MCF 10A (cell line): Measurements from ENCODE around the gene SLC6A8. TPM values are rescaled to one million over a fixed set of nuclear protein-coding genes. Genes with fewer than 3 reads are reported as not detected.

ENCODE experiments used
- BruUV-seq: library from RNA; stranded (reverse); fragments of 400-500 nt; replicated peaks from 2 replicates; lab custom pipeline; 2021; lab: Mats Ljungman, UMichigan
- CTCF ChIA-PET: fragments of 300-600 bp; sonication (Branson Sonifier 250); formaldehyde crosslinking; extraction: SDS; loops from one replicate; lab custom pipeline; 2021; ENCODE audit warnings: antibody characterized with exemption, inconsistent platforms; lab: Yijun Ruan, JAX
- POLR2A ChIA-PET: fragments of 300-600, 350-650 bp; sonication (Branson Sonifier 250); formaldehyde crosslinking; extraction: SDS; loops from one replicate; lab custom pipeline; 2020; ENCODE audit warnings: antibody characterized with exemption, inconsistent platforms; lab: Yijun Ruan, JAX
- DNase-seq: peaks from one replicate; pipeline ENCODE4 v3.0.0-alpha.2; 2018; ENCODE audit not compliant: unreplicated experiment
- H3K27ac Mint-ChIP-seq: one replicate; pipeline ENCODE4 v1.8.0; 2022; ENCODE audit warnings: mild to moderate bottlenecking, low read depth, mixed read lengths; ENCODE audit not compliant: unreplicated experiment
- H3K27me3 Mint-ChIP-seq: one replicate; pipeline ENCODE4 v1.8.0; 2022; ENCODE audit warnings: mixed read lengths; ENCODE audit not compliant: insufficient read depth, unreplicated experiment
- H3K36me3 Mint-ChIP-seq: one replicate; pipeline ENCODE4 v1.8.0; 2022; ENCODE audit warnings: mild to moderate bottlenecking, moderate library complexity, mixed read lengths; ENCODE audit not compliant: insufficient read depth, unreplicated experiment
- H3K4me1 Mint-ChIP-seq: one replicate; pipeline ENCODE4 v1.8.0; 2022; ENCODE audit warnings: mixed read lengths; ENCODE audit not compliant: insufficient read depth, unreplicated experiment
- H3K4me3 Mint-ChIP-seq: one replicate; pipeline ENCODE4 v1.8.0; 2022; ENCODE audit warnings: mild to moderate bottlenecking, moderate library complexity, mixed read lengths; ENCODE audit not compliant: unreplicated experiment
- H3K9me3 Mint-ChIP-seq: one replicate; pipeline ENCODE4 v1.8.0; 2022; ENCODE audit warnings: mixed read lengths; ENCODE audit not compliant: unreplicated experiment
- intact Hi-C: fragments of 100-400 bp; cut with micrococcal nuclease; formaldehyde crosslinking; loops from 2 replicates; pipeline ENCODE4 v1.14.1; 2022
- total RNA-seq: library from RNA; stranded (reverse); gene quantifications from 2 replicates; pipeline ENCODE4 v1.2.3, GENCODE V29; 2022
- TF ChIP-seq, protein P1 (sequence below): fragments of 200-600 bp; IDR thresholded peaks from one replicate; pipeline ENCODE4 v1.8.0; 2022; ENCODE audit warnings: antibody characterized with exemption, mild to moderate bottlenecking; ENCODE audit not compliant: unreplicated experiment

SLC6A8 gene
- total RNA-seq, 1 experiment from 2014 or later: 66.6 TPM

DNA sequence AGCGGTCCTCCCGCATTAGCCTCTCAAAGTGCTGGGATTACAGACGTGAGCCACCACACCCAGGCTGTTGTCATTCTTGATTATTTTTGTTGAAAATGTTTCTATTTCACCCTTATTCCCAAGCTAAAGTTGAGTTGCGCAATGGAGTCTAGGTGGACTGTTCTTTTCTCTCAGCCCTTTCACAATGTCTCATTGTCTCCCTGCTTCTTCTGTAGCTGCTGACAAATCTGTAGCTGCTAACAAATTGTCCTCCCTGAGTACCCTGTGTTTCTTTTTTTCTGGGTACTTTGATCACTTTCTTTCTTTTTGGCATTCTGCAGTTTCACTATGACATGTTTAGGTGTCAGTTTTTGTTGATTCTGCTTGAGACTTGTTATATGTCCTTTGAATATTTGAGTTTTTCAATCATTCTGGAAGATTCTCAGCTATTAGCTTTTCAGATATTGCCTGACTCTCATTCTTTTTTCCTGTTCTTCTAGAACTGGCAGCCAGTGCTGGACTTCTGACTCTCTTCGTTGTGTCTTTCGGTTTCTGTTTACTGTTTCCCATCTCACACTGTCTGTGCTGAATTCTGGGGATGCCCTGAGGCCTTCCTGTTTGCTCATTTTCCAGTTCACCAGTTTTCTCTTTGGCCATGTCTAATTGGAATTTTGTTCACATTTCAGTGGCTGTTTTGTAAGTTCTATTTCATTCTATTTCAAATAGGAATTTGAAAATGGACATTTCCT lies 43.6 kb downstream of the SLC6A8 start:
- intact Hi-C loops: no loop called here
- Mint-ChIP-seq H3K27ac (peak overlapping the region; percentile 39), H3K4me1 (peaks cover 28% of the 10 kb centered on the region), H3K4me3 (peak overlapping the region; percentile 19), H3K9me3 (peaks cover 7% of the 10 kb centered on the region), H3K36me3 (peaks cover 12% of the 10 kb centered on the region), H3K27me3 (no peaks in the 10 kb centered on the region)
- BruUV-seq: no TSS peak
- ChIA-PET CTCF (interaction anchor here (0.6 to 1.1 kb wide), 2 partner anchors 22 to 817 kb away, joined by 3 to 5 read pairs; no protein-coding TSS in a partner anchor), POLR2A (interaction anchor here (0.7 kb wide), 1 partner anchor 50 kb away, joined by 3 read pairs; no protein-coding TSS in a partner anchor)
- peak; percentile 70 for DNase-seq
- TF ChIP-seq, protein P1, sequence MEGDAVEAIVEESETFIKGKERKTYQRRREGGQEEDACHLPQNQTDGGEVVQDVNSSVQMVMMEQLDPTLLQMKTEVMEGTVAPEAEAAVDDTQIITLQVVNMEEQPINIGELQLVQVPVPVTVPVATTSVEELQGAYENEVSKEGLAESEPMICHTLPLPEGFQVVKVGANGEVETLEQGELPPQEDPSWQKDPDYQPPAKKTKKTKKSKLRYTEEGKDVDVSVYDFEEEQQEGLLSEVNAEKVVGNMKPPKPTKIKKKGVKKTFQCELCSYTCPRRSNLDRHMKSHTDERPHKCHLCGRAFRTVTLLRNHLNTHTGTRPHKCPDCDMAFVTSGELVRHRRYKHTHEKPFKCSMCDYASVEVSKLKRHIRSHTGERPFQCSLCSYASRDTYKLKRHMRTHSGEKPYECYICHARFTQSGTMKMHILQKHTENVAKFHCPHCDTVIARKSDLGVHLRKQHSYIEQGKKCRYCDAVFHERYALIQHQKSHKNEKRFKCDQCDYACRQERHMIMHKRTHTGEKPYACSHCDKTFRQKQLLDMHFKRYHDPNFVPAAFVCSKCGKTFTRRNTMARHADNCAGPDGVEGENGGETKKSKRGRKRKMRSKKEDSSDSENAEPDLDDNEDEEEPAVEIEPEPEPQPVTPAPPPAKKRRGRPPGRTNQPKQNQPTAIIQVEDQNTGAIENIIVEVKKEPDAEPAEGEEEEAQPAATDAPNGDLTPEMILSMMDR: no peak

DNA sequence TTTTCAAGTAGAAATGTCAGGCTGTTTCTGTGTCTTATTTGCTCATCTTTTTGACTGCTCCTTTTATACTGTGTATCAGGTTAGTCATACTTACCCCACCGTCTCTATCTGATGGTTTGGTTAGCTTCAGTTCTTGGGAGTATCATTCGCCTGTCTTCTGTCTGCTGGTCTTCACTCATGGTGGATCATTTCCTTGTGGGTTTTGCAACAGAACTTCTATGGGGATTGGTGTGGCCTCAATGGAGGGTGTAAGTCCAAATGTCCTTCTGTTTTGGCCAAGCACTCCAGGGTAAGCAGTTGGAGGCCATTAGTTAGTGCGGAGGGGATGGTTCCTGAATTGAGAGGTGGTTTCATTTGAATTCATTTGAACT lies 44.1 kb downstream of the SLC6A8 start:
- DNase-seq: no peak
- intact Hi-C loops: no loop called here
- Mint-ChIP-seq H3K36me3 (peaks cover 12% of the 10 kb centered on the region), H3K9me3 (peaks cover 7% of the 10 kb centered on the region), H3K4me3 (no peak overlapping the region), H3K27me3 (no peaks in the 10 kb centered on the region), H3K4me1 (peaks cover 27% of the 10 kb centered on the region), H3K27ac (peak overlapping the region; percentile 39)
- ChIA-PET CTCF (interaction anchor here (0.6 kb wide), 1 partner anchor 816 kb away, joined by 3 read pairs; no protein-coding TSS in a partner anchor), POLR2A (interaction anchor here (0.7 to 1.3 kb wide), 2 partner anchors 9 to 50 kb away, joined by 3 read pairs; no protein-coding TSS in a partner anchor)
- BruUV-seq: no TSS peak
- TF ChIP-seq, protein P1: no peak

DNA sequence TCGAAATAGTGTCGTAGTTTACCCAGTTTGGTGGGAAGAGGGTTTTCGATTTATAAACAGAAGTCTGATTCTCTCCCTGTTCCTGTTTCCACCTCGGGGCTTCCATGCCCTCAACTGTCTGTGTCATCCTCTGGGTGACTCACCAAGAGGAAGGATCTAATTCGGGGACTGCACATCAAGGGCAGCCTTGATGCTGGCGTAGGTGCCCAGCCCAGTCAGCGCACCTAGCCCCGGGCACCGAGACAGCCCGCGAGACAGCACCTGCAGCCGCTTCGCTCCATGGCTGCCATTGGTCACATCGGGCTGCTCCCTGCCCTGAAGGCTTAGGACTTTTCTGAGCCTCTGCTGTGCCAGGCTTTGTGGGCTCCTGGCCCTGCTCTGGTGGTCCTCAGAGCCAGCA lies 44.7 kb downstream of the SLC6A8 start:
- TF ChIP-seq, protein P1: no peak
- DNase-seq: peak; percentile 71
- H3K27me3 Mint-ChIP-seq: no peaks in the 10 kb centered on the region
- H3K36me3 Mint-ChIP-seq: peaks cover 12% of the 10 kb centered on the region
- intact Hi-C loops: no loop called here
- peak overlapping the region; percentile 15 for H3K4me3 Mint-ChIP-seq
- CTCF ChIA-PET: interaction anchor here (0.8 kb wide), 1 partner anchor 31 kb away, joined by 3 read pairs; no protein-coding TSS in a partner anchor
- POLR2A ChIA-PET: interaction anchor here (1.3 kb wide), 1 partner anchor 10 kb away, joined by 3 read pairs; no protein-coding TSS in a partner anchor
- no TSS peak for BruUV-seq
- peak overlapping the region; percentile 39 for H3K27ac Mint-ChIP-seq
- peaks cover 21% of the 10 kb centered on the region for H3K4me1 Mint-ChIP-seq
- peaks cover 7% of the 10 kb centered on the region for H3K9me3 Mint-ChIP-seq

DNA sequence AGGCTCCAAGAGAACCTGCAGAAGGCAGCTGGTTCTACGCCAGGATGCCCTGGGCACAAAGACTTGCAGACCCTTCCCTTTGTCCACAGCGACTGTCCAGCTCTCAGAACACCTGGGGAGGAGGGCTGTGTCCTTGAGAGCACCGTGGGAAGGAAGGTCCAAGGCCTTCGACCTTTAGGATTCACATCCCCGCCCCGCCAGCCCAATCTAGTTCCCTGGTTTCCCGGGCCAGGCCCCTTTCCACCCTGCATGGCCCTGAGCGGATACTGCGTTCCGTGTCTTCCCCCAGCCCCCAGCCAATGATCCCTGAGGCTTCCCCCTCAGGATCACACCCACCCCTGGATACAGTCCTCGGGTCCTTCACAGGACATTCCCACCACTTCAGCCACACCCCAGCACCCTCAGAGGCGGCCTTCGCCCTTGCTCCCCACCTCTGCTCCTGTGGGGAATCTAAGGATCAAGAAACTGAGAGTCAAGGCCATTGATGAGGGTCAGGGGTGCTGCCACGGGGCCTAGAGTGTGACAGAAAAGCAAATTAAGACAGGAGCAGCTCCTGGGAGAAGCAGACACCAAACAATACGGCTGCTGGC lies 46.0 kb downstream of the SLC6A8 start:
- Mint-ChIP-seq H3K27me3 (no peaks in the 10 kb centered on the region), H3K4me1 (peaks cover 16% of the 10 kb centered on the region)
- CTCF ChIA-PET: interaction anchor here (1.5 kb wide), 1 partner anchor 30 kb away, joined by 5 read pairs; no protein-coding TSS in a partner anchor

More for the DNA sequence above, 46.0 kb downstream of the SLC6A8 start:
- TF ChIP-seq, protein P1: no peak
- POLR2A ChIA-PET: interaction anchor here (0.6 kb wide), 1 partner anchor 73 kb away, joined by 4 read pairs; no protein-coding TSS in a partner anchor
- no peak for DNase-seq
- no peak overlapping the region for H3K4me3 Mint-ChIP-seq
- no TSS peak for BruUV-seq
- no peak overlapping the region for H3K27ac Mint-ChIP-seq
- H3K9me3 Mint-ChIP-seq: peaks cover 7% of the 10 kb centered on the region
- H3K36me3 Mint-ChIP-seq: peaks cover 12% of the 10 kb centered on the region
- intact Hi-C loops: no loop called here
